Ectodermal cell (in vitro differentiated cells): ENCODE data around the gene SLC26A4.

Experiments used
- H3K27ac ChIP-seq: 2 replicates; pipeline ENCODE4 v1.7.0; 2013; ENCODE audit warnings: mild to moderate bottlenecking, low read depth, low read length; ENCODE audit not compliant: insufficient read depth, poor library complexity, severe bottlenecking
- H3K27me3 ChIP-seq: 2 replicates; pipeline ENCODE4 v1.7.0; 2013; ENCODE audit warnings: mild to moderate bottlenecking, low read length; ENCODE audit not compliant: insufficient read depth, control insufficient read depth, poor library complexity, severe bottlenecking
- H3K36me3 ChIP-seq: one replicate; pipeline ENCODE4 v1.7.0; 2013; ENCODE audit warnings: low read length; ENCODE audit not compliant: control insufficient read depth, insufficient read depth
- H3K4me1 ChIP-seq: one replicate; pipeline ENCODE4 v1.7.0; 2013; ENCODE audit warnings: low read length; ENCODE audit not compliant: control insufficient read depth, insufficient read depth
- H3K4me3 ChIP-seq: 2 replicates; pipeline ENCODE4 v1.7.0; 2013; ENCODE audit warnings: low read depth, low read length, control low read depth; ENCODE audit not compliant: insufficient read depth
- H3K9me3 ChIP-seq: 2 replicates; pipeline ENCODE4 v1.7.0; 2013; ENCODE audit warnings: mild to moderate bottlenecking, low read length, moderate library complexity; ENCODE audit not compliant: control insufficient read depth
- WGBS, 2 experiments: methylation state at CpG; one replicate each; pipeline ENCODE4 v1.1.7; 2013; ENCODE audit warnings: missing lambda C conversion rate in 2 of 2; 5-methylcytosine and 5-hydroxymethylcytosine counted together

Gene SLC26A4

GRCh38 chr7:107708956-107709355 lies 48.3 kb downstream of the SLC26A4 start:
- no peaks in the 10 kb centered on the region for H3K27me3 ChIP-seq
- H3K9me3 ChIP-seq = no peaks in the 10 kb centered on the region
- 94 to 95% methylated on average over 2 of the region's 2 CpGs for WGBS, 2 experiments
- no peaks in the 10 kb centered on the region for H3K4me1 ChIP-seq
- H3K36me3 ChIP-seq = no peaks in the 10 kb centered on the region
- no peak overlapping the region for H3K4me3 ChIP-seq
- H3K27ac ChIP-seq = no peak overlapping the region

DNA sequence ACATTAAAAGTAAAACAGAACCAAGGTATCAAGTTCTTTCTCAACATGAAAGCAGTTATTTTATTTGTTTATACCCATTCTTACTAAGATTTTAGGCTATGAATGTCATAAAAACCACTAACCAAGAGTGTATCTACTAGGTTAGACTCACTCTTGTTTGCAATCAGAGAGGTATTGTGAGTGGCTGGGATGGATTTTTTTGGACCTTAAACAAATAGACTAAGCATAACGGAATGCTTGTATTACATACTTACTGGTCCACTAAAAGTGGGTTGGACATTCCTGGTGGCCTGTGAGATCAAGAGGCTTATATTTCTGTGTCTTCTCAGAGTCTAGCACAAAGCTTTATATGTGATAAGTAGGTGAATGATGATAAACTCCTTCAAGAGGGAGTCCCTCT lies 50.7 kb downstream of the SLC26A4 start:
- WGBS, 2 experiments = 96 to 100% methylated on average over 1 of the region's 1 CpG
- no peaks in the 10 kb centered on the region for H3K9me3 ChIP-seq
- no peaks in the 10 kb centered on the region for H3K36me3 ChIP-seq
- H3K4me3 ChIP-seq = no peak overlapping the region
- no peak overlapping the region for H3K27ac ChIP-seq
- H3K4me1 ChIP-seq = no peaks in the 10 kb centered on the region
- H3K27me3 ChIP-seq = no peaks in the 10 kb centered on the region

GRCh38 chr7:107712025-107712424 lies 51.4 kb downstream of the SLC26A4 start:
- Histone ChIP-seq H3K4me3 (no peak overlapping the region), H3K9me3 (no peaks in the 10 kb centered on the region), H3K36me3 (no peaks in the 10 kb centered on the region), H3K27ac (no peak overlapping the region), H3K4me1 (no peaks in the 10 kb centered on the region), H3K27me3 (no peaks in the 10 kb centered on the region)
- 90 to 95% methylated on average over 1 of the region's 1 CpG for WGBS, 2 experiments

DNA sequence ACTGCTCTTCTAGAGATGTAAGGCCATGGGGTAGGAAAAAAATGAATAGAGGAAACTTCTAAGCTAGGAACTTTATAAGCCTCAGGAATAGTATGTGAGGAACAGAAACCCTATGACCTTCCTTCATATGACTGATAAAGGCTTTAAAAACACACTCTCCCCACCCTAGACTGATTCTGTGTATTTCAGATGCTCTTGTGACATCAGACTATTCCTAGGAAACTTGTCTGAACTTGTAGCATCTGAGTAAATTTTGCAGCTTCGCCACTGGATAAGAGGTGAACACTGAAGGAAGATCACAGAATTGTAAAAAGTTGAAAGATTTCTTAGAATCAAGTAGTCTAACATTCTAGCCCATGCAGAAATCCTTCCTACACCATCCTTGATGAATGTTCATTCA lies 52.3 kb downstream of the SLC26A4 start:
- H3K27me3 ChIP-seq = no peaks in the 10 kb centered on the region
- H3K4me1 ChIP-seq = no peaks in the 10 kb centered on the region
- no peak overlapping the region for H3K4me3 ChIP-seq
- 93 to 100% methylated on average over 1 of the region's 1 CpG for whole genome bisulfite sequencing, 2 experiments
- no peak overlapping the region for H3K27ac ChIP-seq
- H3K9me3 ChIP-seq = no peaks in the 10 kb centered on the region
- no peaks in the 10 kb centered on the region for H3K36me3 ChIP-seq

DNA sequence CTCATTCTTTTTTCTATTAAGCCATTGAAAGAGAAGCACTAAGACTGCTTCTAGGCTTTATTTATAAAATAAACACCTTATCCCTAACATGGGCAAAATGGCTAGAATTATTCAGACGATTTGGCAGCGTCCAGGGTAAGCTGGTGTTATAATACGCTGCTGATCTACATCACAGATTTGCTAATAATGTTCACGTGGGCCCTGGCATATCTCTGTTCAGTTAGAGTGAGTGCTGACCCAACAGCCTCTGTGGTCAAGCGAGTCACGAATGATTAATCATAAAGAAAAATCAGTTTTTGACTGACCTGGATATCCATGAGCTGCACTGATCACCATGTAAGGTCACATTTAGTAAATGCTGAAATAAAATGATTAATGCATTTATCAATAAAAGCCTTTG lies 54.9 kb downstream of the SLC26A4 start:
- H3K4me3 ChIP-seq = no peak overlapping the region
- no peaks in the 10 kb centered on the region for H3K9me3 ChIP-seq
- no peak overlapping the region for H3K27ac ChIP-seq
- WGBS, 2 experiments = 94 to 95% methylated on average over 6 of the region's 6 CpGs
- no peaks in the 10 kb centered on the region for H3K4me1 ChIP-seq
- no peaks in the 10 kb centered on the region for H3K36me3 ChIP-seq
- no peaks in the 10 kb centered on the region for H3K27me3 ChIP-seq

DNA sequence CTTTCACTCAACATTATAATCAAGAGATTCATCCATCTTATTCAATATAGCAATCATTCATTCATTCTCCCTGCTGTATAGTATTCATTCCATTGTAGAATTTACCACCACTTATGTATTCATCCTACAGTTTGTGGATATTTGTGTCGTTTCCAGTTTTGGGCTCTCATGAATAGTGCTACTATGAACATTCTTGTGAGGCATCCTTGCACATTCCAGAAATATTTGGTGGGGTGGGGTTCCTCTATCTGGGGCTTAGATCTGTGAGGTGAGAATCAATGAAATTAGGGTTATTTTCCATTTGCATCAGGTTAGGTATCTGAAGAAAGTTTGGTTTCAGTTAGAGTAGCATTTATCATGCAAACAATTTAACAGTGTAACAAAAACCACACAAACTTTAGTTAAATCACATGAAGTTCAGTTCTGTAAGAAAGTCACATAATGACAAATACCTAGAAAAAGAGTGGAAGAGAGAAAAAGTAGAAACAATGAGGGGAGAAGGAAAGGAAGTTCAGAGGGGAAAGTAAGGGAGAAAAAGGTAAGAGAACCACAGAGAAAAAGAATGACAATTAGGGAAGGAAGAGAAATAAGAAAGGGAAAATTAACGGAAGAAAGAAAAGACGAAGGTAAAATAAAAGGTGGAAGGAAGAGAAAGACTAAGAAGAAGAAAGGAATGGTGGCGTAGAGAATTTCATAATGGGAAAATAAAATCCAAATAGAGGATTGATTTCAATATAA lies 58.0 kb downstream of the SLC26A4 start:
- Histone ChIP-seq H3K4me1 (no peaks in the 10 kb centered on the region), H3K27me3 (no peaks in the 10 kb centered on the region), H3K36me3 (no peaks in the 10 kb centered on the region), H3K27ac (no peak overlapping the region), H3K9me3 (no peaks in the 10 kb centered on the region), H3K4me3 (no peak overlapping the region)
- 93 to 94% methylated on average over 3 to 4 of the region's 4 CpGs for WGBS, 2 experiments

- Histone ChIP-seq H3K27me3 (no peaks in the 10 kb centered on the region), H3K9me3 (no peaks in the 10 kb centered on the region), H3K27ac (no peak overlapping the region), H3K4me1 (no peaks in the 10 kb centered on the region), H3K36me3 (no peaks in the 10 kb centered on the region), H3K4me3 (no peak overlapping the region)
- 67 to 89% methylated on average over 1 of the region's 1 CpG for WGBS, 2 experiments
These were observed 60.7 kb downstream of the SLC26A4 start for GRCh38 chr7:107721286-107721685.

GRCh38 chr7:107723255-107723654 lies 62.6 kb downstream of the SLC26A4 start:
- 75 to 92% methylated on average over 1 to 2 of the region's 2 CpGs for WGBS, 2 experiments
- no peaks in the 10 kb centered on the region for H3K27me3 ChIP-seq
- no peaks in the 10 kb centered on the region for H3K36me3 ChIP-seq
- H3K9me3 ChIP-seq = no peaks in the 10 kb centered on the region
- H3K4me3 ChIP-seq = no peak overlapping the region
- H3K27ac ChIP-seq = no peak overlapping the region
- no peaks in the 10 kb centered on the region for H3K4me1 ChIP-seq

GRCh38 chr7:107725138-107725740 lies 64.6 kb downstream of the SLC26A4 start:
- no peak overlapping the region for H3K27ac ChIP-seq
- H3K9me3 ChIP-seq = no peaks in the 10 kb centered on the region
- H3K4me1 ChIP-seq = no peaks in the 10 kb centered on the region
- no peaks in the 10 kb centered on the region for H3K27me3 ChIP-seq
- H3K4me3 ChIP-seq = no peak overlapping the region
- no peaks in the 10 kb centered on the region for H3K36me3 ChIP-seq
- 34 to 52% methylated on average over 2 to 4 of the region's 4 CpGs for WGBS, 2 experiments

- no peaks in the 10 kb centered on the region for H3K27me3 ChIP-seq
- H3K4me3 ChIP-seq = no peak overlapping the region
- H3K4me1 ChIP-seq = no peaks in the 10 kb centered on the region
- WGBS, 2 experiments = 82 to 92% methylated on average over 3 of the region's 3 CpGs
- H3K36me3 ChIP-seq = no peaks in the 10 kb centered on the region
- no peak overlapping the region for H3K27ac ChIP-seq
- no peaks in the 10 kb centered on the region for H3K9me3 ChIP-seq
These were observed 65.9 kb downstream of the SLC26A4 start for GRCh38 chr7:107726356-107727130.
